Keratinocyte (primary cell): ENCODE data around the gene TBC1D4.

Experiments
- CTCF ChIP-seq, 3 experiments: IDR thresholded peaks in 1 of 3; conservative IDR thresholded peaks in 1 of 3; optimal IDR thresholded peaks in 1 of 3; 2 replicates in 2 of 3; 3 replicates in 1 of 3; pipeline versions ENCODE3 to v1.5.1; 2011; ENCODE audit warnings: low read length in 3 of 3, mild to moderate bottlenecking in 3 of 3, moderate library complexity in 2 of 3, control low read depth in 1 of 3, inconsistent platforms in 1 of 3; ENCODE audit not compliant: insufficient read depth in 2 of 3; ENCODE audit errors: extremely low read depth in 1 of 3
- EZH2 ChIP-seq: IDR thresholded peaks from one replicate; pipeline ENCODE4 v1.6.1; 2012; ENCODE audit warnings: inconsistent platforms, mild to moderate bottlenecking, low read length, moderate library complexity

DNA sequence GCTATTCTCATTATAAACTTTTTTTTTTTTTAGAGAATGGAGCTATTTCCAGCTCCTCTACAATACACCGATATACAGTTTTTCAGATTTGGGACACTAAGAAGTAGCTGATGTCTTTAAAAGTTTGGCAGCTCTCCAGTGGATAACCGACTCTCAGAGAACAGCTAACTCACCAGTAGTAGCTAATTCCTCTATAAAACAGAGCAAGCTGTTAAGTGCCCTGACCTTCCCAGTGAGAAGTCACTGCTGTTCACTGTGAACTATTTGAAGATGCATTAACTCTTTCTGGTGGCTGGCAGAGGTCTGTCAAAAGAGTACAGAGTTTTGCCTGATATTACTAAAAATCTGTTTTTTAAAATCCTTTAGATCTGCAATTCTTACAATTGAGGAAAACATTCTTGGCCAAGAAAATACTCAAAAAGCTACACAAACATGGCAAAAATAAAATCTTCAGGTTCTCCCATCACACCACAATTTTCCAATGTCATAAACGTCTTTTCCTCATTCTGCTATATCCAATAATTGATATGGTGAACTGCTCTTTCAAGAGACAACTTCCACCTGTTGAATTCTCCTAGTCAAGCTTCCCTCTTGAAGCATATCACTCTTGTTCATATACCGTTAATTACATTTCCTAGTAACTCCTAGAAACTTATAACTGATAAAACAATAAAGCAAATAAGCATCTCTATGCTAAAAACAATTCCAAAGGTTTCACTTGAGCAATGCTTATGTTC lies 44.2 kb downstream of the TBC1D4 start:
- TF ChIP-seq CTCF (optimal IDR thresholded peaks at IDR 0.05 in 1 of 3, IDR thresholded peaks at IDR 0.05 in 1 of 3, conservative IDR thresholded peaks at IDR 0.05 in 1 of 3; ENCODE audit: extremely low read depth in 1 of 3, insufficient read depth in 2 of 3, low read length in 3 of 3): no peak
- no peak for TF ChIP-seq EZH2
